GM18868 (cell line): Measurements from ENCODE around the gene MSX2.
"Not testable (repeated sequence)": the region's sequence is repeated elsewhere in the genome, so short reads cannot be mapped to it uniquely, and the experiment has no call there.

Experiments
- ATAC-seq: cut with Tn5 transposase; IDR thresholded peaks from one replicate; pipeline ENCODE4 v1.9.1; 2021; ENCODE audit warnings: mild to moderate bottlenecking, moderate library complexity; ENCODE audit not compliant: unreplicated experiment

Gene MSX2

DNA sequence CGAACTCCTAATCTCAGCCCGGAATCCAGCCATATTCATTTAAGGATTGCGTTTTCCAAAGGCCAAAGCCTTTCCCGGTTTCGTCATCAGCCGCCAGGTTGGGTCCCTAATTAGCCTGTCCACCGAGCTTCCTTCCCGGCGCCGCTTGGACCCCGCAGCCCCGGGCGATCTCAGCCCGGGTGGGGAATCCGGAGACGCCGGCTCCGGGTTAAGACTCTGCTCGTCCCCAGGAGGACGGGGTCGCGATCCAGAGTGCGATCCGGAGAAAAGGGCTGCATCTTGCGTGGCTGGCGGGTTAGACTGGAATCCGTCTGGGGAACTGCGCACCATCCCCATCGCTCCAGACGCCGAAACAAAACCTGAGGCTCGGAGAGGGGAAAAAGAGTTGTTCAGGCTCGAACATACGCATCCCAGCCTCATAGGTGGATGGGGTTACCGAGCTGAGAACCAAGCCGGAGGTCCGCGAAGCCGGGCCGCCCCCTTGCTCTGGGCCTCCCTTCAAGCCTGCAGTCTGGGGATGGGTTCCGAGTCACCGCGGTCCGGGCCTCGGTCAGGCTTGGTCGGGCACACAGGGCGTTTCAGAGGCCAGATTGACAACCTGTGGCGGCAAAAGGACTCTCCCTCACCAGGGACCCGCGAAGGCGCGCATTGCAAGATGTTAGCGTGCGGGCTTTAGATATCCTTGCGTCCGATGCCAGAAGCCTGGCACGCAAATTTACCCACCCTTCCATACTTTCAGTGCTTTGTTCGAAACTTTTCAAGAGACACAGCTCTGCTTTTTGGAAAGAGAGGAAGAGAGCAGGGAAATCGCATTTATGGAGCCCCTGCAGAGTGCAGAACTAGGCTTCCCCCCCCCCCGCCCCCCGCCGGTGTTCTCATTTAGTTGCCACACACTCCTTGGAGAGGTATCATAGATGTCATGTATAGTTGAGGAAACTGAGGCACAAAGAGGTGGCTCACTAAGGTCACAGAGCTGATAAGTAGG is 7.9 kb downstream of the MSX2 start:
- no peak for ATAC-seq

DNA sequence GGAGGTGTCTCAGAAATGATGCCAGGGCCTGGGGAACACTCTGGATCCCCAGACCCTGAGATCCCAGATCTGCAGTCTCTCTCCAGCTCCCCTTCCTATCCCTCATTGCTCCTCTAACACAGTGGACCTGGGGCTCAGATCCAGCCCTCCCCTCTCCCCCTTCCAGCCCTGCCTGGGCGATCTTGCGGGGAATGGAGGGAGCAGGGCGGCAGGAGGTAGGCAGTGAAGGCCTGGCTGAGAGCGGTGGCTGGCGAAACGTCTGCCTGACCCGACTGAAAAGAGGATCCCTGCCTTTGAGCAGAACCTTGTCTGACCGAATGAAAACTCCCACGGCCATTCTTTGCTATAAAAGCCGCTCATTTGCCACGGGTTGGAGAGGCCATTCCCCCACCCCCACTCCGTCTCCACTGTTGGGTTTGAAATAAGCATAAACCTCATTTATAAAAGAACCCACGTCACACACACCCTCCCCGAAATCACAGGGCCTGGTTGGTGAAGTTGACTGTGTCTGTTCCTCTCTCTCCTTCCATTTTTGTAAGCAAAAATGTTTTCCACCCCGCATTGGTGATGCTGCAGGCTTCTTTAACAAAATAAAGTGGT is 8.8 kb downstream of the MSX2 start:
- no peak for ATAC-seq

DNA sequence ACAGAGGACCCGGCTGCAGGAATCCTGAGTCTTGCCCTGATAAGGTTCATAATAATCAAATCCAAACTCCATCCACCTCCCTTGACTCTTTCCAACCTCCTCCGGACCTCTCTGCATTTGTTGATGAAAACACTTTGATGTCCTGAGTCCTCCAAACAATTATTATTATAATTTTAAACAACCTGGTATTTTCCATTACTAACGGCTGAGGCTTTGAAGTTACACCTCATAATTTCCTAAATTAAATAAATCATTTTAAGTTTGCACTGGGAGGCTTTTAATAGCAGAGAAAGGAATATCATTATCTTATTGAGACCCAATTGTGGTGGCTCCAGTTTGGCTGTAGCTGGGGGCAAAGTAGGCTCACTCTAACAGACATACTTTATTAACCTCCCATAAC is 9.5 kb downstream of the MSX2 start:
- ATAC-seq: no peak

DNA sequence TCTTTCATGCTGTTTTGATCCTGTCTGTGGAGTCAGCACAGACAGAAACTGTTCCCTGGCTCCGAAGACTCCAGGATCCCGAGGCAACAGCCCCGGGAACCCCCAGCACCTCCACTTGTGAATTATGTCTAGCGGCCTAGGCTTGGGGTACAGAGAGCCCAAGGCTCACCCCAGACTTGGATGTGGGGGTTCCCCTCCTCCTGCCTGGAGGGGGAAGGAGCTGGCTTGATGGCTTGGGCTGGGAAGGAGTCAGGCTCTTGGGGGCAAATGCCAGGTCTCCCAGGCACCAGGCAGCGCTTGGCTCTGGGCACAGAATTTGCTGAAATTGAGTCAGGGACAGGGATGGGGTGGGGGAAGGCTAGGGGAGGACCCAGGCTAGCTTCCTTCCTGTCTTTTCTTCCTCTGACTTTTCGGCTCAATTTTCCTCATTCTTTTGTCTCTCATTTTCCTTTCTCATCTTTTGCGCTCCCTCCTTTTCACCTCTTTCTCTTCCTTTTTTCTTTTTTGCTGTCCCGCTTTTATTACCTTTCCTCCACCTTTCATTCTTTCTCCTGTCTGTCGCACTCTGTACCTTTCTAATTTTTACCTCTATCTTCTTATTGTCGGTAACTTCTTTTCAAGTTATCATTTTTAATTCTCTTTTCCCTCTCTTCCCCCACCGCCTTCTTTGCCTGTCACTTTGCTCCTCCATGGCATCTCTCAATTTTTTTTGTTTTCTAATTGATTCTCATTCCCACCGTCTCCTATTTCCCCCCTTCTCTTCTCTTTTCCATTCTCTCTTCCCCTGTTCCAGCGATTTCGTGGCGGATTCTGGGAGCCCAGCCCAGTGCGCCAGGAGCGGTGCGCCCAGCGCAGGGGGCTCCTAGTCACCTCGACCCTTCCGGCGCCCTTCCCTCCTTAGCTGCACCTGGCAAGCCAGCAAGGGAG is 10.5 kb downstream of the MSX2 start:
- ATAC-seq: no peak

DNA sequence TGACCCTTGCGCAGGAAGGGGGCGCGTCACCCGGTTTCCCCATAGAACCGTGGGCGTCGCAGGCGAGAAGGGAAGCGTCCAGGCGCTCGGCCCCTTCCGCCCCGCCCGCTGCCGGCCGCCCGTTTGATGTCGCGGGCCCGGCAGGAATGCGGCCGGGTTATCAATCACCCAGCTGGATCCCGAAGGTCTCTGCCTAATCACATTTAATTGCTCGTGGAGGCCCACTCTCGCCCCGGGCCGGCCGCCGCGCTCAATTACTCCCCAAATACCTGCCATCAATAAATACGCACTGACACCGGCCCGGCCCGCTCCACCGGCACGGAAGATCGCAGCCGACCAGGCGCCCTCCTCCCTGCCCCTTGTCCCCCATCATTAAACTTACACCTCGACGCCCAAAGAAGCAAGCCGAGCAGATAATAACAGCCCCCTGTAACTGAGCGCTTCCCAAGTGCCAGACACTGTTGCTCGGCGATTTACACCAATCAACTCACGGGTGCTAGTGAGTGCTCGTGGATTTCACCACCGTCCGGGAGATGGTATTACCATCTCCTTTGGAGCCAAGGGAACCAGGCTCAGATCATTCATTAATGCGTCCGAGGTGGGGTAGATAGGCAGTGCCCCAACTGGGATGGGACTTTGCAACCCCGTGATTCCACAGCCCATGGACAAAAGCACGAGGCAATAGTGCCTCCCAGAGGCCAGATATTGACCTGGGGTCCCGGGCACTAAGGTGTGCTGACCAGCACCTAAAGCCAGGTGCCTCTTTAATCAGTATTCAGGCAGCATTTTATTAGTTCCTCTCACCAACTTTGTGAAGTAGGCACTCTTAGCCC is 11.3 kb downstream of the MSX2 start:
- no peak for ATAC-seq

DNA sequence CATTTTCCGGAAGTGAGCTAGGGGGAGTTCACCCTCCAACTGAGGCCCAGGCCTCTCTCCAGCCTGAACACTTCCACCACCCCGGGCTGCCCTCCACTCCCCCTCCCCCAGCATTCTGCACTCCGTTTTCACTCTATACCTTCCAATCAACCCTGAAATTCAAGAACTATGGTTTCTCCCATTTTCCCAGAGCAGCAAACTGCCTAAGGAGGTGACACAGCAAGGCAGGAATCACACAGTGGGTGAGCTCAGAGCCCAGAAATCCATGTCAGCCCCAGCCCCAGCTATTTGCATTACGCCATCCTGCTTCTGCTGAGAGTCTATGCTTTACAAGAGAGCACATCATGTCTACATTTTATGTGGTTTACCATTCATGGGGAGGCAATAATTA is 11.9 kb downstream of the MSX2 start:
- no peak for ATAC-seq

DNA sequence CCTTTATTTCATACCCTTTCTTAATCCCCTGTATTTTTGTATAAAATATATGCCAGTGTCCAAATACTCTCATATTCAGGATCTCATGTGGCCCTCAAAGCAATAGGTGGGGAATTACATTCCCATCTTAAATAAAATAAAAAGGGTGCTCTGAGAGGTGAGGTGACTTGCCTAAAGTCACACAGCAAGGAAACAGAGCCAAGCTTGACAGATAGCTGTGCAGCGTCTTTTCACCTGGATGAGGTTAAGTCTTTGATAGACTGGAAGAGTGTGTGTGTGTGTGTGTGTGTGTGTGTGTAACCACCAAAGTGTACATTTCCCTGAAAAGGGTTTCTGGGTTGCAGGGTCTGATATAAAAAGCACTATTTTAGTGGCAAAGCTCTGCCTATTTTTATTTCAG is 12.4 kb downstream of the MSX2 start:
- ATAC-seq: no peak

DNA sequence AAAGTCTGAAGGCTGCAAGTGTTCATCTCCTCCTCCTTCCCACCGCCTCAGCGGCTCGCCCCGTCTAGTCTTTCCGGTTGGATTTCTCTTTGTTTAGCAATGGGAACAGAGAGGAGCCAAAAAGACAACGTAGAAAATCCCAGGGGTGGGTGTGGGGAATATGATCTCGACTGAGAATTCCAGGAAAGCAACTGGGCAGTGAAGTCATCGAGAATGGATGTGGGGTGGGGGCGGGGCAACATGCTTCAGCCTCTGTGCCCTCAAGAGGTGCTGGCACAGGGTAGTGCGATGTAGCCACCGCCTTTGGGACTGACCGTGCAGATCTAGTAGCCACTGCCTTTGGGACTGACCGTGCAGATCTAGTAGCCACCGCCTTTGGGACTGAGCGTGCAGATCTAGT is 12.9 kb downstream of the MSX2 start:
- ATAC-seq: no peak

DNA sequence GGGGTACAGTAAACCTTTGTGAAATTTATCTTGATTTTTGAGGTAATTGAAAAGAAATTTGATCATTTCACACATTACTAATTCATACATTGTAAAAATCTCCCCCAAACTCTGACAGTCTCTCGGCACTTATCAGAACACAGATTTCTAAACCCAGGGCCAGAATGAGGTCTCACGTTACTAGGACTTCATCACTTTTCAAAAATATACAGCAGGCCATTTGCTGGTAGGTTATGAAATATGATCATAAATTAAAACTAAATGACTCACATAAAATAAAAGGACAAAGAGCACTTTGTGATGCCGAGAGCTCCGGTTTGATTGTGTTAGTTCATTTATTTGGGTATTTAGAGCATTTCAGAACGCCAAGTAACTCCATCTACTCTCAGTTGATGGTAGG is 17.0 kb downstream of the MSX2 start:
- no peak for ATAC-seq

DNA sequence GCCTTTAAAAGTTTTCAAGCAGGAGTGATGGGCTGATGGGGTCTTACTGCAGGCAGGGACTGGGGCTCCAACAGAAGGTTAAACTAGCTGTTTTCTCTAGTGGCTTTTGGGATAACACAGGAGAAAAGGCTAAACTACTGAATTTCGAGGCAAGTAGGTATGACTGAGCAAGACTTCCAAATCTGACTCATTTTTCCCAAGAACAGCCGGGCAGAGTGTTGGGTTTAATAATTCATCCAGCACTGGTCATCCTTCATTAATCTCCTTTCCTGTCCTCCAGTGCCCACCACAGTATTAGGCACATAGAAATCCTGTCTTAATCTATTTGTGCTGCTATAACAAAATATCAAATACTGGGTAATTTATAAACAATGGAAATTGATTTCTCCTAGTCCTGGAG is 20.5 kb downstream of the MSX2 start:
- ATAC-seq: no peak

DNA sequence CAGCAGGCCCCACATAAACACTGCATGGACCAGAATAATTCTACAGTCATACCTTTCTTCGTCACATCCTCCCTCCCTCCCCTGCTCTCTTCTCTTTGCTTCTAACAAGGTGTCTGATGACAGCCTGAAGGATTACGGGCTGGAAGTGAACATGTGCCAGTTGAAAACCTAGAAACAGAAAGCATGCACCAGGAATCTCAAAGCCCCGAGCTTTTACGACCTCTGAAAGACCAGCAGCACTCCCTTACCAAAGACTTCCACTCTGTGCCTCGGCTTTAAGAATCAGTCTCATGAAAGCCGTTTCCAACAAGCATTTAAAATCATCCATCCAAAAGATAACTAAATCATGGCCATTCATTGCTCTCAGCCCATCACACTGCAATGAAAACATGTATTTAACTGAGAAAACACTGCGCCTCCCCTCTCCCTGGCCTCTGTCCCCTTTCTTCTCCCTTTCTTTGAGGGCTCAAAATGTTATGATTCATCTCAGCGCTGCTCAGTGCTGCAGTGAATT is 21.3 kb downstream of the MSX2 start:
- ATAC-seq: no peak

DNA sequence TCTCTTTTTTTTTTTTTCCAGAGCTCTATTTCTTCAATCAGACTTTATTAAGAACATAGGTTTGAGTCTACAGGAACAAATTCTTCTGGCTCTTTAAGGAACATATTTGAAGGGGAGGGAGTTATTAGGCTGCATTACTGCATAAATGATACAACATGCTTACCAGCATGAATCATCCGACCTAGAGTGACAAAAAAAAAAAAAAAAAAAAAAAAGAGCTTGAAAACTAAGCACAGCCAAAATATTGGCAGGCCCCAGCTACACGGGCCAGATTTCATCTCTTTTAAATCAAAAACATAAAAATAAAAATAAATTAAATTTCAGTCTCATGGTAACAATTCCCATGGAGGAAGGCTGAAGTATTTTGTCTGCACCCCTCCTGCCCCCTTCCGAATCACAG is 26.3 kb downstream of the MSX2 start:
- no peak for ATAC-seq

DNA sequence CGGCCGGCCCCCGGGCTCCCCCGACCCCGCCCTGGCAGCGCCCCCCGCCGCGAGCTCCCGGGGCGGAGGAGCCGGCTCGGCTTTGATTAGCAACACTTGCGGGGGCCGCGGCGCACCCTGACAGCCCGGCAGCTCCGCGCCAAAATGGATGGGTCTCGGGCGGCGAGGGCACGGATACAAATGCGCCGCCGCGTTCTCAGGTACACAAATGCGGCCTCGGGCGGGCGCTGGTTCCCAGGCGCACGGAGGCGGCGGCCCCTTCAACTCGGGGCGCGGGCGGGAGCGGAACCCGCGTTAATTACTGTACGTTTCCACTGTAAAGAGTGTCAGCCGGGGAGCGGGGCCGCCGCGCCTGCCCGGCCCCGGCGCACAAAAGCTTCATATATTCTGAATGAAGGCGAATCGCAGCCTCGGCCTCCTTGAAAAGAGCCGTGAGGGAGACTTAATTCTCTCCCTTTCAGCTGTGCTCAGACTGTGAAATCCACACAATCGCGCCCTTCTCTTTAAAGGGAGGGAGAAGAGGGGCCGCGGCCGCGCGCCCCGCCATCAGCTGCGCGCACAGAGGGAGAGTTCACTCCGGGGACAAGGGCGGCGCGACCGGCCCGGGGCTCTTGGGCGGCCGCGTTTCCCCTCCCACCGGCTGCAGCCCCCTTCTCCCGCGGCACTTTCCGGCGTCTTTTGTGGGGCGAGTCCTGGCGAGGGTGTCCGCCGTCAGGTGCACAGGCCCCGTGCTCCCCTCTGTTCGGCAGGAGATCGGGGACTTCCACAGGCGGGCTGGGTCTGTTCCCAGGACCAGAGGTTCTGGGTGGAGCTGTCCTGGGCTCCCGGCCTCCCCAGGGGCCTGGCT is 27.0 kb downstream of the MSX2 start:
- no peak for ATAC-seq

DNA sequence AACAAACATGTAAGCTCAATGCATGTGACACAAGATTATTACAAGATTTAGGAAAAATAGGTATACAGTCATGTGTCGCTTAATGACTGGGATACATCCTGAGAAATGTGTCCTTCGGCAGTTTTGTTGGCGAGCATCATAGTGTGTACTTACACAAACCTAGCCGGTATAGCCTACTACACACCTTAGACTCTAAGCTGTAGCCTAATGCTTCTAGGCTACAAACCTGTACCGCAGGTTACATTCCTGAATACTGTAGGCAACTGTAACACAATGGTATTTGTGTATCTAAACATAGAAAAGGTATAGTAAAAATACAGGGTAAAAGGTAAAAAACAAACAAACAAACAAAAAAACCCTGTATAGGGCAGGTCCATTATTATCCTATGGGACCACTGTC is 27.7 kb downstream of the MSX2 start:
- no peak for ATAC-seq

DNA sequence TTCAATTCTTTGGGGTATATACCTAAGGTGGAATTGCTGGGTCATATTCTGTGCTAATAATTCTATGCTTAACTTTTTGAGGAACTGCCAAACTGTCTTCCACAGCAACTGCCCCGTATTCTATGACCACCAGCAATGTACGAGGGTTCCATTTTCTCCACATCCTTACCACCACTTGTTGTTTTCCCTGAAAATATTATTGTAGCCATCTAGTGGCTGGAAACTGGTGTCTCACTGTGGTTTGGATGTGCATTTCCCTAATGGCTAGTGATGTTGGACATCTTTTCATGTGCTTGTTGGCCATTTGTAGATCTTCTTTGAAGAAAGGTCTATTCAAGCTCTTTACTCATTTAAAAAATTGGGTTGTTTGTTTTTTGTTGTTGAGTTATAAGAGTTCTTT is 30.7 kb downstream of the MSX2 start:
- ATAC-seq: no peak

DNA sequence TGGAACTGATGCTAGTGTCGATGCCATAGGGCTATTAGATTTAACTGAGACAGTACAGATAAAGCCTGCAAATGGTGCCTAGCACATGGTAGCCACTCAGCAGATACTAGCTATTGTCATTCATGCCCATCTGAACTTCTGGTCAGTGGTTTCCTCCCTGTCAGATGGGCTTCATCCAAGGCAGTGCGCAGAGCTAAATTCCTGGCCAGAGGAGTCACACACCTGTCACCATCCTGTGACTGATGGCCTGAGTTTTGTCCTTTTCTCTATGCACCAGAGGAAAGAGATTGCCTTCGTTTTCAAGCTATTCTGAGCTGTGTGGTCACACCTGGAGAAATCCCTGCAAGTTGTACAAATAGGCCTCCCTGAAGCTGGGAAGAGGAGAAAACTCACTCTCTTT is 34.7 kb downstream of the MSX2 start:
- no peak for ATAC-seq

DNA sequence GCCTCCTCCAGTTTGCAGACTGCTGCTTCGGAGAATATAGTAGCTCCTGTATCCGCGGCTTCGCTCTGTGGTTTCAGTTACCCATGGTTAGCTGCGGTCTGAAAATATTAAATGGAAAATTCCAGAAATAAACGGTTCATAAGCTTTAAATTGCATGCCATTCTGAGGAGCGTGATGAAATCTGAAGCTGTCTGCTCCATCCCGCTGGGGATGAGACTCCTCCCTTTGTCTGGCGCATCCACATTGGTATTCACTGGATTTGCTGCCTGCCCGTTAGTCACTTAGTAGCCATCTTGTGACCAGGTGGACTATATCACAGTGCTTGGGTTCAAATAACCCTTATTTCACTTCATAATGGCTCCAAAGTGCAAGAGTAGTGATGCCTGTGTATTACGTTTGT is 36.3 kb downstream of the MSX2 start:
- ATAC-seq: no peak

DNA sequence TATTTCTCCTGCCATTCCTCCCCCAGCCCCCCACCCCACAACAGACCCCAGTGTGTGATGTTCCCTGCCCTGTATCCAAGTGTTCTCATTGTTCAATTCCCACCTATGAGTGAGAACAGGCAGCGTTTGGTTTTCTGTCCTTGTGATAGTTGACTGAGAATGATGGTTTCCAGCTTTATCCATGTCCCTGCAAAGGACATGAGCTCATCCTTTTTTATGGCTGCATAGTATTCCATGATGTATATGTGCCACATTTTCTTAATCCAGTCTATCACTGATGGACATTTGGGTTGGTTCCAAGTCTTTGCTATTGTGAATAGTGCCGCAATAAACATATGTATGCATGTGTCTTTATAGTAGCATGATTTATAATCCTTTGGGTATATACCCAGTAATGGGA is 37.0 kb downstream of the MSX2 start:
- ATAC-seq: not testable (repeated sequence)

DNA sequence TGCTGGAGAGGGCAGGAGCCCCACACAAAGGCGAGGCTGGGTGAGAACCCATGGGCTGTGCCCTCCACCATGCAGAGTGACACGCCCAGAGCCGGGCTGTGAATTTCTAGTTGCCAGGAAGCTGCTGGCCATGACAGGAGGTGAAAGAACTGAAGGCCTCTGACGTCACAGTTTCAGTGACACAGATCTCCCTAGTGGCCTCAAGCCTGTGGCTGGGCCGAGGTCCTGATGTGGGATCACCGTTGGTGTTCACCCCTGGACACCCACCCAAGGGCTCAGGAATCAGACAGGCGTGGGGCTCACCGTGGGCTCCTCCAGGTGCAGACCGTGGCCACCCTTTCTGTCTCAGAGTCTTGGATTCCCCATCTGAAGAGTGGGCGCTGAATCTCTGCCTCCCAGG is 39.9 kb downstream of the MSX2 start:
- no peak for ATAC-seq
